HG03066 (cell line): ENCODE results near the gene GOLGA2.

Experiments used
- ATAC-seq: cut with Tn5 transposase; IDR thresholded peaks from one replicate; pipeline ENCODE4 v1.9.1; 2021; ENCODE audit warnings: low read depth; ENCODE audit not compliant: unreplicated experiment

The GOLGA2 gene

DNA sequence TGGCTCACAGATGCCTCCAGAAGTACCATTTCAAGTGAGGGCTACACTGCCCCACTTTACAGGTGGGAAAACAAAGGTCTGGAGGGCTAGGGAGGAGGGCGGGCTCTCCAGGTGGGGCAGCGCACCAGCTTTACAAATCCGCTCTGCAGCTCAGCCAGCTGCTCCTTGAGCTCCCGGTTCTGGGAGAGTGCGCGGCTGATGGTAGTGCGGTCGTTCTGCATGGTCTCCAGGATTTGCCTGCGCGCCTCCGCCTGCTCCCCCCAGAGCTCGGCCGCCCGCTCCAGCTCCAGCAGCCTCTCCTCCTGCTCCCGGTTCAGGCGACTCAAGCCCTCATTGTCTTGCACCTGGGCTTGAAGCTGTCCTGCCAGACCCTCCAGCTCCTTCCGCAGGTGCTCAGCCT lies 15.5 kb downstream of the GOLGA2 start:
- no peak for ATAC-seq

DNA sequence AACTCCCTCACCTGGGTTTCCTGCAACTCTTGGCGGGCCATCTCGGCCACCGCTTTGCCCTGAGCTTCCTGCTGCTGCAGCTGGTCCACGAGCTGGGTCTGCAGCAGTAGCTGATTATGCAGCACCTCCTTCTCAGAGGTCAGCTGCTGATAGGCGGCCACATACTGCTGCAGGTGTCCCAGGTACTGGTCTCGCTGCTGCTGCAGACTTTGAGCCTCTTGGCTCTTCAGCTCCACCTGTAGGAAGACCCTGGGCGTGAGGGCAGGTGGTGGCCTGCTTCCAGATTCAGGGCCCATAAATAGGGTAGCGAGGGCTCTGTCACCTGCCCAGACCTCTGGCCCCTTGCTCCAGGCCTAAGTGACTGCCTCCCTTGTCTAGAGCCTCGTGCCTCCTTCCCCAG lies 16.7 kb downstream of the GOLGA2 start:
- ATAC-seq = no peak

DNA sequence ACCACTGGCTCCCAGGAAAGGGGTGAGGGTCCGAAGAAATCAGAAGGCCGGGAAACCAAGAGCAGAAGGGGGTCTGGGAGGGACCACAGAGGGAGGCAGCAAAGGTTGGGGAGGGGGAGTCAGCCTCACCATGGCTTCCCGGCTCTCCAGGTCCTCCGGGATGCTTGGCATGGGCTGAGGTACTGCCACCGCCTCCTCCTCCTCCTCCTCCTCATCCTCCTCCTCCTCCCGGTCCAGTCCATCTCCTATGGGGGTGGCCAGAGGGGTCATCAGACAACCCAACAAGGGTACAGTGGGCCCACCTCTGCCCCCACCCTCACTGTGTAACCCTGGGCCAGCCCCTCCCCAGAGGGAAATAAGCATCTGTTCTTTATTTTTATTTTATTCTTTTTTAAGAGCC lies 17.5 kb downstream of the GOLGA2 start:
- no peak for ATAC-seq

DNA sequence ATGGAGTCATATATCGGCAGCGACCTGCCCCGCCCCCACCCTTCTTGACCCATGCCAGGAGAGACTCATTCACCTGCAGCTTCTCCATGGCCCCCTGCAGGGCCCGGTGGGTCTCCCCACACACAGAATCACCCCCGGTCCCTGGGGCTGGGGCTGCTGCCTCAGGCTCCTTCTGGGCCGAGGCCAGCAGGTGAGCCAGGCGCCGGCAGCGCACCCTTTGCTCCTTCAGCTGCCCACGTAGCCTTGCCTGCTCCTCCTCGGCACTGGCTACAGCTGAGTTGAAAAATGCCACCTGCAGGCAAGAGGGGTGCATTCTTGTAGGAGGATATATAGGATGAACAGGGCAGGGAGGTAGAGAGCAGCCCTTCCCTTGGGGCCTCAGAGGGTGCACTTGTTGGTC lies 17.9 kb downstream of the GOLGA2 start:
- ATAC-seq = no peak

DNA sequence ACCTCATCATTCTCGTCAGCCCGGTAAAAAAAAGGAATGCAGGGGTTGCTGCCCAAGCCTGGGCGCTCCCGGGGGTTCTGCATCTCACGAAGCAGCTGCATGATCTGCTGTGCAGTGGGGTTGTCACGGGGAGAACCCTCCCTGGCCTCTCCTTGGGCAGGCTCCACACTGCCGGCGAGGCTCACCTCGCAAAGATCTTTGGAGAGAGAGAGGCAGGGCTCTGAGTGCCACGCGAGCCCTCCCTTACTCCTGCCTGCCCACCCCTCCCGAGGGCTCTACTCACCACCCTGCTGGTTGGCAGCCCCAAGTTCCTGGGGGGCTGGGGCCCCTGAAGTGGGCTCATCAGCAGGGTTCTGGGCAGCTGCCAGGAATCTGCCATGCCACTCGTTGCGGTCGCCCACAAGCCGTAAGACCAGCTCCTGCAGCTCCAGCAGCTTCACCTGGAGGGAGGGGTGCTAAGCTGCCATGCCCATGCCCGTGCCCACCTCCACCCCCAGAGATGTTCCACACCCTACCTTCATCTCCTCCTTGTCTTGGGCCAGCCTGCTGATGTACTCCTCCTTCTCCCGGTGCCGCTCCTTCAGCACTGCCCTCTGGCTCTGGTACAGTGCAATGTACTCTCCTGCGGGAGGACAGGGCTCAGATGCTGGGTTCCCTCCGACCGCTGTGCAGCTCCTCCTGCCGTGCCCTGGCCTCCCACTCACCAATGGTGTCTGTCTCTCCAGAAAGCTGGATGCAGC lies 18.6 kb downstream of the GOLGA2 start:
- no peak for ATAC-seq

DNA sequence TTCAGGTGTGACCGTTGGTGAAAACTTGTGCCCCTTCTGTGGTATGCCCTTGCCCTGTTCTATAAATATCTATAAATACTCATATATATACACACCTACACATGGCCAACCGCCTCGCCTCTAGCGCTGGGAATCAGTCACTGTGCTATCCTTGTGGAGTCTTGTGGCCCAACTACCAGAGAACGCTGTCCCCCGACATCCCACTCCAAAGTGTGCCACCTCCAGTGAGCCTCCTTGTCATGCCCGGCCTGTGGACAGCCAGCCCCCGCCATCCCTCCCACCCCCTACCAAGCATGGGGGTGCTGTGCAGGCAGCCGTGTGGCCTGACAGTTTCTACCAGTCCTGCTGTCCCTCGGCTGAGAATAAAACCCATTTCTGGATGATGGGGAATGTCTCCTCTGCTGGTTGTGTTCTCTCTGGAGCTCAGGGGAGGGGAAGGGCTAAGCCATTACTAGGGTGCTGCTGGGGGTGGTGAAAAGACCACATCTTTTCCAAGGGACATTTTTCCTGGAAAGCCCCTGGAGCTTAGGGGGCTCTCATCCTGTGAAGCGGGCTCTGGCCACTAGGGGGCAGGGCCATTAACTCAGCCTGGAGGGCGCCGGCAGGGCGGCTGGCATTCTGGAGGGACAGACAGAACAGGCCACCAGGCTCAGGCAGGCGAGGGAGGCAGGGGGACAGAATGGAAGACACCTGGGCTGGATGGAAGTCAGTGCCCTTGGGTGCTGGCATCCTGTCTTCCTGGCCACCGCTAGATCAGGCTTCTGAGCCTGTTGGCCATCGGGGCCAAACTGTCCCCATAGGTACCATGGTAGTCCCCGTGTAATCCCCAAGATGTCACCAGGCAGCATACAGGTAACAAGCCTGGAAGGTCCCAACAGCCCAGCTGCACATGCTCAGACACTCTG lies 20.7 kb downstream of the GOLGA2 start:
- no peak for ATAC-seq

DNA sequence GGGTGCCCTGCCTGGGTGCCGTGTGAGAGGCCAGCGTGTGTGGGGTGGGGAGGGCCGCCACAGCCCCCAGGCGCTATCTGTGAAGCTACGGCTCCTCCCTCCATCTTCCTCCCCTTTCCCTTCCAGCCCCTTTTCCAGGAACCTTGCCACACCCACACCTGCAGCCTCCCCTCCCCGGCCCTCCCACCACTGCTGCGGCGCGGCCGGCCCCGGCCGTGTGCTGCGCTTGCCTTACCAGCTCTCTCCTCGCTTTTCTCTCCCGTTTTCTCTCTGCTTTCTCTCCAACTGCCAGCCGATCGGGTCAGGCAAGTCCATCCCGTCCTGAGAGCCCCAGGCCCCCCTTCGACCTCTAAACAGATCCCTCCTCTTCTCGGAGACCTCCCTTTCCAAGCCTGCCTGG lies 21.4 kb downstream of the GOLGA2 start:
- no peak for ATAC-seq

DNA sequence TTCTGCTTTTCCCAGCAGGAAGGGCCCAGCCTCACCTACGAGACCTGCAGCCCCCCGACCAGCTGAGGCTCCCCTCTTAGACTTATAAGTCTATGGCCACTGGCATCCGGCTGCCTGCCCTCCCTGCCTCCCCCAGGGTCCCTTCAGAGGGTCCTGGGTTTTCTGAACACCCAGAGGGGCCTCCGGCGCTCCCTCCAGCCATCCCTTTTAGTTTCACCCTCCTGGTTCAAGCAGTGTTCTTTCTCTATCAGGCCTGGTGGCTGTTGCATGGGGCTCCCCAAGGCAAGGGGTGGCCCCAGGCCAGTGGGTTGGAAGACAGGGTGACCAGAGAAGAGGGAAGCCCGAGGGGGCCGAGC lies 21.8 kb downstream of the GOLGA2 start:
- no peak for ATAC-seq

DNA sequence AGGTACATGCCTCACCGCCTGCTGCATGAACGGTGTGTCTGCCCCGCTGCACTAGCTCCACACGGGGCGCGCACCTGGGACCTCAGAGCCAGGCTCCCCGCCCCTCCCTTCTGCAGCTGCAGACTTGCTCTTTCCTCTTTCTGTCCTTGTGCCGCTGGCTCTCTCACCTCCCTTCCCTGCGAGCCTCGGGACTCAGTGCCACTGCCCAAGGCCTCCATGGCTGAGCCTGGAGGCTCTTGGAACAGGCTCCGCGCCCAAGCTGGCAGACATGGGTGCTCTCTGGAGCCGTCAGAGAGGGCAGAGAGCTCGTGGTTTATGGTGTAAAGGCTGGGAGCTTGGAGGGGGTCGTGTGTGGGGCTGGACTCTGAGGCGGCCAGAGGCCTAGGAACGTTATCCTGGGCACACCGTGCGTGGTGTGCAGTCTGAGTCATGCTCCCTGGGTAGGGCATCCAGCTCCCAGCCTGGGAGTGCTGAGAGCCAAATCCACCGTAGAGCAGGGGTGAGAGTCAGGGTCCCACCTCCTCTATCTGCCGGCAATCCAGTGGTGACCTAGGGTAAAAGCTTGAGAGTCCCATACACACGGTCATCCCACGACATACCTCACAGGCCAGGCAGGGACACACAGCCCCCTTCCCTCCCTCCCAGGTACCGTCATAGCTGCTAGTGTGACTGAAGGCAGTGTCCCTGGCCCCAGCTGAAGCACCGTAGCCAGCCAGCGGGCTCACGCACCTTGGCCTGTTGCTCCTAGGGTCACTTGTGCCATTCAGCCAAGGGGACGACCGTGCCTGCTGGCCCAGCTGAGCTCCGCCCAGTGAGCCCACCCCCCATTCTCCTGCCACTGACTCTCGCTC lies 22.4 kb downstream of the GOLGA2 start:
- ATAC-seq = no peak

DNA sequence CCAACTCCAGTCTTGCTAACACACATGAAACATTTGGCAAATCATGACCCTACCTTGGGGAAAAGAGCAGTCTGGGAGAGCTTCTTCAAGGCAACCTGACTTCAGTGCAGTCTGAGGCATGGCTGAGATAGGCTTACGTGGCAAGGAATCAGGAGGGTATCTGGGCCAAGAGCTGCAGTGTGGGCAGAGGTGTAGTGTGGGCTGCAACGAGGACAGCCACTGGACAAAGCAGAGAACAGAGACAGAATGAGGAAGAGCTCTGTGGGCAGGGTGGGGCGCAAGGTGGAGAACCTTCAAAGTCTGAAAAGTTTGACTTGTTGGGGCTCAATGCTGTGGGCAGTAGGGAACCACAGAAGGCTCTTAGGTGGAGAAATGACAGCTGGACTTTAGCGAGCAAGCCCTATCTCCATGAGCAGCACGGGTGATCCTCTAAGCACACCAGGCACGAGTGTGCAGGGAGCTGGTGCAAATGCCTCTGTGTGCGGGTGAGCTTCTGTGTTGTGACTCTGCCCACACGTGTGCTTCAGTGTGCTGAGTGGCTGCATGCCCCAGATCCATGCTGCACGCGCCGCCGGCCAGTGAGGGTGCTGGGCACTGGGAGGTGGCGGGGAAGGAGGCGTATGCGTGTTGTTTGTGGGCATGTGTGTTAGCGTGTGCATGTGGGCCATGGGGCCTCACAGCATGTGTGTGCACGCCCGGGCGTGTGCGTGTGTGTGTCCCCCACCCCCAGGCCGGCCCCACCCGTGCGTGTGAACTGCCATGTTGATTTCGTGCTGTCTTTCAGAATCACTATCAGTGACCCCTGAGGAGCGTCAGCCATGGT lies 23.3 kb downstream of the GOLGA2 start:
- no peak for ATAC-seq

DNA sequence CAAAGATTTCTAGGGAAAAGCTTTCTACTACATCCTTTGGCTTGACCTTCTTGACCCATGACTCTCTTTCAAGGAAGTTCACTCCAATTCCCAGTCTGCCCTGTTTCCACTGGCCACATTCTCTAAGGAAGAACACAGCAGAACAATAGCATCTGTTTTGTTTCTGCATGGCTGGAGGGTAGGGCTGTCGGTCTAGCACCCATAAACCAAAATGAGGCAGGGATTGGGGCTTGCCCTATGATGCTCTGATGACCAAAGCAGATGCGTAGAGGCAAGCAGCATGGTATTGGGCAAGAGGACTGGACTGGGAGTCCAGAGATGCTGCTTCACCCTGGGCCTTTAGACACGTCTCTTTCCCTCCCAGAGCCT lies 24.1 kb downstream of the GOLGA2 start:
- ATAC-seq = no peak

DNA sequence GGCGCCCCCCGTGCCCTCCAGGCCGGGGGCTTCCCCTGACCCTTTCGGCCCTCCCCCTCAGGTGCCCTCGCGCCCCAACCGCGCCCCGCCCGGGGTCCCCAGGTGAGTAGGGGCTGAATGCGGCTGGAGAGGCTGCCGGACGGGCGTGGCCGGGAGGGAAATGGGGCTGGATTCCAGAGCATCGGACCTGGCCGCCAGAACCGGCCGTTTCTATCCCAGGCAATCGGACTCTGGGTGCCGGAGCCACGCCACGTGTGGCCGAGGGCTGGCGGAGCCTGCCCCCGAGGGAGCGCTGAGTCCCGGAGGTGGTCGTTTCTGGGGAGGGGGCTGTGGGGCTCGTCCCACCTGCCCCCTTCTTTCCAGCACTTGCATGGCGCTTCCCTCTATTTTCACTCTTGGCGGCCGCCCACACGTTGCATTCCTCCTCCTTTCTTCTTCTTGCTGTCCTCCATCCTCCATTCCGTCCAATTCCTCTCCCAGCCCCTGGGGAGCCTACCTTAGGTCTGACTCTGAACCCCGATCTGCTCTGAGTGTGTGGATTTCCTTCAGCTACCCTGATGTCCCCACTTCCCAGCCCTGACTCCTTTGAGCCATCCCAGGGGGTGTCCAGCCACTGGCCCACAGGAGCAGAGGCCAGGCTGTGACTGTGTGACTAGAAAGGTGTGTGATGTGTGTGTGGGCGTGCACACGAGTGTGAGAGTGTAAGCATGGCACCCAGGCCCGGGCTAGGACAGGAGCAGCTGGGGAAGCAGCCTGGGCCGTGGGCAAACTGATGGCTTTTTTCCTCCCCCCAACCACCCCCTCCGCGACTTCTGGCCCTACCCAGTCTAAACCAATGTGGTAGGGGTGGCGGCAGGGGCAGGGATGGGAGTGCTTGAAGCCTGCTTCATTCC lies 24.7 kb downstream of the GOLGA2 start:
- no peak for ATAC-seq

DNA sequence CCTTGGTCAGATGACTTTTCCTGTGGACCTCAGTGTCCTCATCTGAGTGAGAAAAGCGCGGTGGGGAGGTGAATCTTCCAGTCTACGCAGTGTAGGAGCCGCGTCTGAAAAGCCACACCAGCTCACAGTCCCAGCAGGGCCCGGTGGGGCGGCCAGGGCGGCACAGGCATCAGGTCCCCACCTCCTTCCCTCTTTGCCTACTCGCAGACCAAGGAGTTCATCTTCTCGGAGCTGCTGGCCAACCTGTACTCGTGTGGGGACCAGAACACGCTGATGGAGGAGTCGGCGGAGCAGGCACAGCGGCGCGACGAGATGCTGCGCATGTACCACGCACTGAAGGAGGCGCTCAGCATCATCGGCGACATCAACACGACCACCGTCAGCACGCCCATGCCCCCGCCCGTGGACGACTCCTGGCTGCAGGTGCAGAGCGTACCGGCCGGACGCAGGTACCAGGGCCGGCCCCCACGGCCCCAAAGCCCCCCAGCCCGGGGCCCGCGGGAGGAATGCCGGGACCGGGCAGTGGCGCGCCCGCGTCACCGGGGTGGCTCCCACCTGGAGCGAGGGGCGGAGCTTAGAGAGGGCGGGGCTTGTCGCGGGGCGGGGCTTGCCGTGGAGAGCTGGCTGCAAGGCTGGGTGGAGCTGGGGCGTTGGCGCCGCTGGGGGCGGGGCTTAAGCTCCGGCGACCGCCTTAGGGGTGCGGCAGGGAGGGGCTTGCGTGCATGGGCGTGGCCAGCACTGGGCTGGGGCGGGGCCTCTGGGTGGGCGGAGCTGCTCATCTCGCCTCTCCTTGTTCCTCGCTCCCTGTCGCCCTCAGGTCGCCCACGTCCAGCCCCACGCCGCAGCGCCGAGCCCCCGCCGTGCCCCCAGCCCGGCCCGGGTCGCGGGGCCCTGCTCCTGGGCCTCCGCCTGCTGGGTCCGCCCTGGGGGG lies 25.6 kb downstream of the GOLGA2 start:
- peak; percentile 67 for ATAC-seq

DNA sequence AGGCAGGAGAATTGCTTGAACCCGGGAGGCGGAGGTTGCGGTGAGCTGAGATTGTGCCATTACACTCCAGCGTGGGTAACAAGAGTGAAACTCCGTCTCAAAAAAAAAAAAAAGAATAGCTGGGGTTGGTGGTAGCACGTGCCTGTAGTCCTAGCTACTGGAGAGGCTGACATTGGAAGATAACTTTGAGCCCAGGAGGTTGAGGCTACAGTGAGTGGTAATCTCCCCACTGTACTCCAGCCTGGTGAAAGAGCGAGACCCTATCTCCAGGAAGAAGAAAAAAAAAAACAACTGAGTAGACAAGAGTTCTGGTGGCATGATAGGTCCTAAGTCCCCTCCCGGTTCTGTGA lies 26.3 kb downstream of the GOLGA2 start:
- ATAC-seq = no peak

DNA sequence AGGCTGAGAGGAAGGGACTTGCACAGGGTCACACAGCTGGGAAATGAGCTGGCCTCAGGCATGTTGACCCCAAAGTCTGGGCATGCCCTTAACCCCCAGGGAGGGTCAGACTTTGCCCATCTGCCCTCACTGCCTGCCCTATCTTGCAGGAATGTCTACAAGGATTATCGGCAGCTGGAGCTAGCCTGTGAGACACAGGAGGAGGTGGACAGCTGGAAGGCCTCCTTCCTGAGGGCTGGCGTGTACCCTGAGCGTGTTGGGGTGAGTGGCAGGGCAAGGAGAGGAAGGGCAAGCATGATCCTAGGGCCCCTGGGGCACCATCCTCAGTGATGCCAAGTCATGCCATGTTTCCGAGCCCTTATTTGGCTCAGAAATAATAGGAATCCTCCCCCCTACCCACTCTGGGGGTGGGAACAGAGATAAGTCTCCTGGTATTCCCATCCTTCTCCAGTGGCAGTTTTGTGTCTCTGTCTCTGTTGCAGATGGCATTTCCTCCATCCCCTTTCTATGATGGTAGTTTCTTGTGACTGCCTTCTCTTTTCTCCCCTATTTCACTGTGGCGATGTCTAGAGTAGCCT lies 28.5 kb downstream of the GOLGA2 start:
- ATAC-seq = no peak

DNA sequence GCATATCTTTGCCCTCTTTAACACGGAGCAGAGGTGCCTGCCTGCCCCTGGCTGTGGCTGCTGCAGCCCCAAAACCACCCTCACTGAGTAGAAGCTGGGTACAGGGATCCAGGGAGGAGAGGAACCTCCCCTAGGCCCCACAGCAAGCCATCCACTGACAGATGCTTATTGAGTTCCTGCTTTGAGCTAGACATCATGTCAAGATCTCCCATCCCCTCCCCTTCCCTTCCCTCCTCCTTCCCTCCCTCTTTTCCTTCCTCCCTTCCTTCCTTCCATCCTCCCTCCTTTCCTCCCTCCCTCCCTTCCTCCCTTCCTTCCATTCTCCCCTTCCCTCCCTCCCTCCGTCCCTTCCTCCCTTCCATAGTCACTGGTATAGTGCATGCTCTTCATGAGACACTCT lies 29.3 kb downstream of the GOLGA2 start:
- no peak for ATAC-seq

DNA sequence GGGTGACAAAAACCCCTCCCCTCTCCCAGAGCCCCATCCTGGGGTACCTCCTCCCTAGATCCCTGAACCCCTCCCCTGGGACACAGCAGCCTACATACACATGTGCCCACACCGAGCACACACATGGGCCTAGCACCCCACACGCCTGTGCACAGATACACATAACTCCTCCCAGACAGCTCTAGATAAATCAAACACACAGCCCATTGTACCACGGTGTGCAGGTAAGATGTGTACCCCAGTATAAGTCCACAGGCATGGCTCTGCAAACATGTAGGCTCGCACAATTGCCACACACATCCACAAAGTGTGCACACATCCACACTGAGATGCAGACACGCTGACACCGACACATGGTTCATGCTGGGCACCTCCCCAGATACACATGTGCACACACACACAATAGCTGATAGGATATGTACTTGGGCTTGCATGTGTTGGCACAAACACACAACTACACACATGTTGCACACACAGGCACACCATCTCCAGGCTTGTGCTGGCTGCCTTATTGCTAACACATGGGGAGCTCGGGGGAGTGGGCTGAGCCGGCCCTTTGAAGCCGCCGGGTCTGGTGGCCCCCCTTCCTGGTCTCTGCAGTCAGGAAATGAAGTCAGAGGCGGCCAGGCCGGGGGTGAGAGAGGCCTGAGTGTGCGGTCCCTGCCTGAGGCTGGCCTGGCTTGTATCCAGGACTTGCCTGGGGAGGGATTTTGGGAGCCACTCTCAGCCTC lies 30.2 kb downstream of the GOLGA2 start:
- ATAC-seq = no peak
